GM19023 (cell line): ENCODE data around the gene PI3.

Source experiments
- ATAC-seq: cut with Tn5 transposase; IDR thresholded peaks from one replicate; pipeline ENCODE4 v1.9.1; 2021; ENCODE audit warnings: mild to moderate bottlenecking, moderate library complexity; ENCODE audit not compliant: unreplicated experiment

The PI3 gene

DNA sequence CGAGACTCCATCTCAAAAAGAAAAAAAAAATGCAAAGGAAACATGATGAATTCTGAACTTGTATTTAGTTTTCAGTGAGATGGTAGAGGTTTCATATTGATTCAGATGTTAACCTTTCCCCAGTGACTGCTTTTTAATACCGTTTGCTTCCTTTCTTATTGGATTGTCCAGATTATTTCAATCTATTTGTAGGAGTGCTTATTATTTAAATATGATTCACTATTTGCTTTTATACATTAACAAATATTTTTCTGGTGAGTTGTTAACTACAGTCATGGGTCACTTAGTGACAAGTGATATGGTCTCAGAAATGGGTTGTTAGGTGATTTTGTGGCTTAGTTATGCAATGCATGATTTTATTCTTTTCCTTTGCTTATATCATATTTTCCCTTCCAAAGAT, 8.4 kb downstream of the PI3 start:
- no peak for ATAC-seq

DNA sequence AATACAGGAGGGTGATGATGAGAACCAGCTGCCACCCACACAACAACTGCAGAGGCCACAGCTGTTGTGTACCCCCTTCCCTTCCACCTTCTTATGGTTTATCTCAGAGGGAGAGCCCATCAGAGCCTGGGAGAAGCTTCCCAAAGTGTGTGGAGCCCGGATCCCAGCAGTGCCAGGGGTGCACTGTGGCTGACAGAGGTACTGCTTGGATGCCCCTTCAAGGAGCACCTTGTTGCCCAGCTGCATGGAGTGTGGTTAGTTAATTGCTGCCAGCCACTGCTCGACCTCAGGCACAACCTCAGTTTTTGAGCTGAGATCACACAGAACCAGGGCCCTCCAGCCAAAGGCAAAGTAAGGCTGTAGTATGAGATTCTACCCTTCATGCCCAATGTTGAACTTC, 13.0 kb downstream of the PI3 start:
- ATAC-seq: no peak

DNA sequence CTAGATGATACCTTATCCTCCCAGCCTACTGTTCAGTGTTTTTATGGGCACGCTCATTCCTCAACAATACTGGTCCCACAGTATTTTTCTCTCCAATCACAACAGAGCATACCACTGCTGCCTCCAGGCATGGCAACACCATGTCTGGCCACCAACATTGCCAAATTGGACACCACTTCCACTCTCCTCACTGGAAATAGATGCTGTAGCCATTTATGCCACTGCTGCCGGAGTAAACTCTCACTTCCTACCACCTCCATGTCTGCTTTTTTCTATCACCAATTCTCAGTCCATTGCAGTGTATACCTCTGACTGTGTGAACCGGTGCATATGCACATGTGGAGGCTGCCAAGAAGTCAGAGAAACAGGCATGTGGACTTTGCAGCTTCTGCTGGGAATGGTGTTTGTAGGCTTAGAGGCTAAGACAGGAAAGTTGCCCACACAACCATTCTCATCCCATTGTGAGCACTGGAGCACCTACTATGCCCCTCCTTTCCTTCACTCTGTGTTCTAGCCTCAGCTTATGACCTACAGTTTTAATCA, 14.4 kb downstream of the PI3 start:
- ATAC-seq: no peak

DNA sequence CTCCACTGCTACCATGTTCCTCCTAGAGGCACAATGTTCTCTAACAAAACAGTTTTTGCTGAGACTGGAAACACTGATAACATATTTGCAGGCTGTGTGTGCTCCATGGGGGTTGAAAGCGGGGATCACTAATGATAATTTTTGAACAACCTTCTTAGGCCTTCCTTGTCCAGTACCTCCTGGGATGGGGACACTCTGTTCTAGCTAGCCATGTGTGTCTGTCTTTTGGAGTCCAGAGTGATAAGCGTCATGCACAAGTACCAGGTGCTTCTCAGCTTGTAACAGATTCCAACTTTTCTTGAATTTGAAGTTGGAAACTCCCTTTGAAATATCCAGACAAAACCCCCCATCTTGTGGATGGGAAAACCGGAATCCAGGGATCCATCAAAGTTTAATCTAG, 15.2 kb downstream of the PI3 start:
- ATAC-seq: no peak

DNA sequence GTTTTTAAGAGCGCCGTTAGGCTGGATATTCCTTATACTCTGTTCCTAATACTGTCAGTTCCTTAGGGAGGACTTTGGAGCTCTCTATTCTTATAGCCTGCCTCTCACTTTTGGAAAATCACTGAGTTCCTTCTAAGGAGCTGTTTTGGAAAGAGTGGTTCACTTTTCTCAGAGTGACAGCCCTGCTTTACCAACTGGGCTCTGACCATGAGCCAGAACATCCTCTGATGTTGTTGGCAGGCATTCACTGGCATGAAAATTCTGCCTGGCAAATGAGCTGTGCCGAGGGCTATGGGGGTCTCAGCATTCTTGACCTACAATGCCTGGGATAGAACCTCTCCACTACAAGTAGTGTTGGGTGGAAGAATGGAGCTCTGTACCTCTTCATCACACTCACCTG, 17.2 kb downstream of the PI3 start:
- no peak for ATAC-seq

DNA sequence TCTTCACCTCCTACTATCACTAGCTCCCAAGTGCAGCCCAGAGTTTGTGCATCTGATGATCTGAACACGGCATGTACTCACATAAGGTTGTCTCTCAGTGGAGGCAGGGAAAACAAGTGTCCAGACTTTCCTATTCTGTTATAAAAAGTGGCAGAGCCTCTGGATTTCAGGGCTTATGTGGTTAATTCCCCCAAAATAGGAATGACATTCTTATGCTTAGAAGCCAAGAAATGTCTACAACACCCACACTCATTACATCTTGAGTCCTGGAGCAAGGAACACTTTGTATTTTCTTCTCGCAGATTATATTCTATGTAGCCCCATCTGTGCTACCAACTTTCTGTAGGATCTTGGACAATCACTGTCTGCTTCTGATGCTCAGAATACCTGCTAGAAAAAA, 18.6 kb downstream of the PI3 start:
- no peak for ATAC-seq

DNA sequence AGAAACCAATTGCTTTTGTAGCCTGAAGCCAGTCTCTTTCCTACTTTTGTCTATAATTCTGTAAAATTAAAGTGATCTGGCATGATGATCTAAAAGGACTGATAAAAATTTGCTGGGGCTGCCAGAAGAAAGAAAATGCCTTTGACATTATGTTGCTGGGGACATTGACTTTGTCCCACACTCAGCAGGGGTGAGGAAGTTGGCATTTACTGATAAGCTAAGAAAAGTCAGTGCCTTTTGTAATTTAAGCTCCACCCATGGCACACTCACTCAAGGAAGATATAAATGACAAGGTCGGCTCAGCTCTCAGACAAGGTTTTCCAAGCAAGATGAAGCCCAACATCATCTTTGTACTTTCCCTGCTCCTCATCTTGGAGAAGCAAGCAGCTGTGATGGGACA, 32.0 kb downstream of the PI3 start, which contains the start of gene SEMG1:
SEMG1 (plus strand) TSS at position 309 of the 400 bp plus-strand sequence; CDS start at position 330, 21 bp downstream.
- no peak for ATAC-seq

DNA sequence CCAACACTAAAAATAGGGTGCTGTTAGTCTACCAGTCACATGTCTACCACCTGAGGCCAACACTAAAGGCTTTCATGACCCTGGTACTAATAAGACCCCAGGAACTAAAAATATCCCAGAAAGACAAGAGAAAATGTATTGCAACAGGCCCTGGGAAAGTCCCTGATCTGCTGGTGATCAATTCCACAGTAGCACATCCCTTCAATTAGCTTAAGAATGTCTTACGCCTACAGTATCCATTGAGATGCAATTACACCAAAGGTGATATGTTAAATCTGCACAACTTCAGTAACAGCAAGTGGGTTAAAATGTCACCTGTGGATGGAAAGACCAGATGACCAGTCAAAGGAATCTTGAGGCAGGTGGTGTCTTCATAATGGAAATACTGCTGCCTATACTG, 35.2 kb downstream of the PI3 start:
- ATAC-seq: no peak

DNA sequence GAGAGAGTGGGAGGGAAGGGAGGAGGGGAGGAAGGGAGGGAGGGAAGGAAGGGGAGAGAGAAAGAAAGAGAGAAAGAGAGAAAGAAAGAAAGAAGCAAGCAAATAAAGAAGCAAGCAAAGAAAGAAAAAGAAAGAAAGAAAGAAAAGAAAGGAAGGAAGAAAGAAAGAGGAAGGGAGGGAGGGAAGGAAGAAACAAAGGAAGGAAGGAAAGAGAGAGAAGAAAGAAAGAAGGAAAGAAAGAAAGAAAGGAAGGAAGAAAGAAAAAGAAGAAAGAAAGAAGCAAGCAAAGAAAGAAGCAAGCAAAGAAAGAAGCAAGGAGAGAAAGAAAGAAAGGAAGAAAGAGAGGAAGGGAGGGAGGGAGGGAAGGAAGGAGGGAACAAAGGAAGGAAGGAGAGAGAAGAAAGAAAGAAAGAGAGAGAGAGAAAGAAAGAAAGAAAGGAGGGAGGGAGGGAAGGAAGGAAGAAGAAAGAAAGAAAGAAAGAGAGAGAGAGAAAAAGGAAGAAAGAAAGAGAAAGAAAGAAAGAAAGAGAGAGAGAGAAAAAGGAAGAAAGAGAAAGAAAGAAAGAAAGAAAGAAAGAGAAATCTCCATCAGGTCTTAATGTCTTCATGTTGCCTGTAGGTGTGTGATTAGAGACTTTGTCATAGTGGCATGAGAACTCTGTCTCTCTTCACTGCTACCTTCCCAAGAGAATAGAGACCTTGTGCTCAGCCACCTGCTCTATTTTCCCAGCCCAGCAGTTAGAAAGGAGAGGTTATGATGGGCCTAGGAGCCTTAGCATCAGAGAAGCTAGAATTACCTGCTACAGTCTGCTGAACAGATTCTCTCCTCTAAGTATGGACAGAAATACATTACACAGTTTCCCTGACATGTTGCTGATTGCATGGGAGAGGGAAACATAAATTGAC, 37.1 kb downstream of the PI3 start:
- ATAC-seq: no peak

DNA sequence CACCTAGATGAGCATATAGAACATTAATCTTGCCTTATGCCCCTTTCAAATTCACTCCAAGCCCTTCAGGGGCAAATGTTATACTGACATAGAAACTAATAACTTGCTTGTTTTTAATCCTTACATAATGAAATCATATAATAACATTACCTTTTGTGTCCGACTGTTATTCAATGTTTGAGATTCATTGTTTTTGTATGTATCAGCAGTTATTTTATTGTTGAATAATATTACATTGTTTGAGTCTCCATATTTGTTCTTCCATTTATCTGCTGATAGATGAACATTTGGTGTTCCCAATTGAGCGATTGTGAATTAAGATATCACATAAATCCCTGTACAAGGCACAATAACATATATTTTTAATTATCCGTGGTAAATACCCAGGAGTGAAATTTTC, 38.1 kb downstream of the PI3 start:
- ATAC-seq: no peak

DNA sequence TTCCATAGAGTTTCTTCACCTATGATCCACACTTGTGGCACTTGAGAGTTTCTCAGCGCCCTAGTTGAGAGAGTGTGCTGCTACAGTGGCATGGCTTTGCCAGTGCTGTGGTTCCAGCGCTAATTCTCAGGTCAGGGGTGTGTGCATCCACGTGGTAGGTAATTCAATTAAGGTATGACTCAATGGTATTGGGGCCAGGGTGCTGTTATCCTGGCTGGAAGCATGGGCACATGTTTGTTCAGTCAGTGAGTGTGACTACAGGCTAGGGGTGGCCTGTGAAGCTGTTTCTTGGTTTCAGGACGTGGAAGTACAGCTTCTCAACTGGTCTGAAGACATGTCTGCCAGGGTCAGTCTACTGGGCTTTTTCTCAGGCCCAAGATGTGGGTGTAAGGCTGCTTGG, 43.4 kb downstream of the PI3 start:
- ATAC-seq: no peak

DNA sequence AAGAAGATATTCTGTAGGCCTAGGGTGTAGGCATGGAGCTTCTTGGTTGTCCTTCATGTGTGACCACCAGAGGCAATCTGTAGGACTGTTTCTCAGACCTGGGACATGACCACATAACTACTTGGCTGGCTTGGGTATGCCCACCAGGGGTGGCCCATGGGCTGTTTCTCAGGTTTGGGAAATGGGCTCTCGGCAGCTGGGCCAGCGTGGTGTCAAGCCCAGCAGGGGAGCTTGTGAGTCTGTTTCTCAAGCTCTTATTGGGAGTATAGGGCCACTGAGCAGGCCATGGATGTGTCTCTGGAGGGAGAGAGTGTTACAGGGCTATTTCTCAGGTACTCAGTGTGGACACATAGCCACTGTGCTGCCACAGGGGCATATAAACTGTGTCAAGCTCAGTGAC, 43.9 kb downstream of the PI3 start:
- no peak for ATAC-seq

DNA sequence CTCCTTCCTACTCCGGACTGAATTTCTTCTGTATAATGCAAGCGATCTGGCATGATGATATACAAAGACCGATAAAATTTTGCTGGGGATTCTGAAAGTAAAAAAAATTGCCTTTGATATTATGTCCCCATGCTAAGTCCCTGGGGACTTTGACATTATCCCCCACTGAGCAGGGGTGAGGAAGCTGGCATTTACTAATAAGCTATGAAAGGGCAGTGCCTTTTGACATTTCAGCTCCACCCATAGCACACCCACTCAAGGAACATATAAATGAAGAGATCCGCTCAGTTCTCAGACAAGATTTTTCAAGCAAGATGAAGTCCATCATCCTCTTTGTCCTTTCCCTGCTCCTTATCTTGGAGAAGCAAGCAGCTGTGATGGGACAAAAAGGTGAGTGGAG, 46.4 kb downstream of the PI3 start, which contains the start of gene SEMG2:
SEMG2 (plus strand) TSS at position 298 of the 400 bp plus-strand sequence; CDS start at position 315, 17 bp downstream.
- ATAC-seq: no peak

DNA sequence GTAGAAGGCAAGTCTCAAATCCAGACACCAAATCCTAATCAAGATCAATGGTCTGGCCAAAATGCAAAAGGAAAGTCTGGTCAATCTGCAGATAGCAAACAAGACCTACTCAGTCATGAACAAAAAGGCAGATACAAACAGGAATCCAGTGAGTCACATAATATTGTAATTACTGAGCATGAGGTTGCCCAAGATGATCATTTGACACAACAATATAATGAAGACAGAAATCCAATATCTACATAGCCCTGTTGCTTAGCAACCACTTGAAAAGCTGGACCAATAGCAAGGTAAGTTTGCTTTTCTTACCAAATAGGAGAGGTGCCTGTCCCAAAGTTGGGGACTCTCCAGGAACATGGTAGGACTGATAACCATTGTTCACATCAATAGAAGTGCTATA, 48.4 kb downstream of the PI3 start:
- ATAC-seq: no peak
